GM18499 (cell line): ENCODE measurements around the gene MED4.
"Not testable (repeated sequence)": the region's sequence is repeated elsewhere in the genome, so short reads cannot be mapped to it uniquely, and the experiment has no call there.

Source experiments
- ATAC-seq: cut with Tn5 transposase; IDR thresholded peaks from one replicate; pipeline ENCODE4 v1.9.1; 2021; ENCODE audit warnings: moderate number of reproducible peaks; ENCODE audit not compliant: insufficient read depth, unreplicated experiment

The MED4 gene

GRCh38 chr13:48097793-48098192 lies 2.9 kb upstream of the MED4 start:
- ATAC-seq = no peak

GRCh38 chr13:48096670-48097069 lies 1.8 kb upstream of the MED4 start:
- ATAC-seq = no peak

DNA sequence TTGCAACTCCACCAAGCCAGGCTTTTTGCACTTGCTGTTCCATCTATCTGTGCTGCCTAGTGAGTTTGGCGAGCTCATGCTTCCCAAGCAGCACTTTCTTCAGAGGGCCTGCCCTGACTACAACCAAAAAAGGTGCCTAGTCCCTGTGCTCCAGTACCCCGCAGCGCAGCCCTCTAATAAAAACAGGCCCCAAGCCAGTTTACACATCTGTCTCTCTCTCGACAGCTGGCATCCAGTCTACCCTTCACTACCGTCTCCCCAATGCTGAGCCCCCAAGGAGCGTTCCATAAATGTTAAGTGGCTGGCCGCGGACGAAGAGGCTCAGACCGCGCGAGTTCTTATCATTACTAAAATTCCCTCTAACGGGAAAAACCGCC lies 512 bp downstream of the MED4 start:
- ATAC-seq = no peak

- ATAC-seq = no peak
Measured at GRCh38 chr13:48093588-48093987, 1.3 kb downstream of the MED4 start.

DNA sequence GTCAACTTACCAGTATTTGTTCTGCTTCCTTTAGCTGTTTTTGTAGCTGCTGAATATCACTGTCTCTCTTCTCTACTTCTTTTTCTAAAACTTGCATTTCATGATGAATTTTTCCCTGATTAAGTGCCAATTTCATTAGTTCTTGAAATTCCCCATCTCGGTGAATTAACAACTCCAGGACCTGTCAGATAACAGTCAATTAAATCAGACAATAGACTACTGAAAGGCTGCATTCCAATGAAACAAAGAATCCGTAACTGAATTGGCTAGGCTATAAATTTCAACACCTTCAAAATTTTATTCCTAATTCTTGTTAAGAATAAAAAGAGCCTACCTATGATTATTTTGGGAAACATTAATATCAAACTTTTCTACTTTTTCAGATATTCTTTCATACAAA lies 8.6 kb downstream of the MED4 start:
- no peak for ATAC-seq

GRCh38 chr13:48081739-48082138 lies 13.2 kb downstream of the MED4 start:
- no peak for ATAC-seq

GRCh38 chr13:48078251-48078656 lies 16.6 kb downstream of the MED4 start:
- peak; percentile 96 for ATAC-seq

- no peak for ATAC-seq
Measured at GRCh38 chr13:48074006-48074405, 20.9 kb downstream of the MED4 start.

GRCh38 chr13:48072787-48073186 lies 22.1 kb downstream of the MED4 start:
- ATAC-seq = no peak

DNA sequence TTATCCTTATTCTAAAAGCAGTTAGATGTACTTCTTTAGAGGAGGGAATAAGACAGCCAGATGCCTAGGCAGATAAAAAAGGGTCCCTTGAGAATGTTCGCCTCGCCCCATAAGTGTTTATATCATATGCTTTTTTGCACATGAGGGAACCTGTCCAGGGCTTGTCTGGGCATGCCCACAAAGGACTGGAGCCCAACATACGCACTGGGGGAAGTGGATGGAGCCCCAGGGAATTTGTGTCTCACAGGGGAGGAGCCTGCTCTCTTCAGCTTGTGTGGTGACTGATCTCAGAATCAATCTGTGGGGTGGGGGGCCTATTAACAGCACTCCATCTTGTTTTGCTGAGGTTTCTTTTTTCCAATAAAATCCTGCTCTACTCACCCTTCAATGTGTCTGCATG lies 22.6 kb downstream of the MED4 start:
- ATAC-seq = no peak

- ATAC-seq = no peak
Measured at GRCh38 chr13:48070942-48071341, 24.0 kb downstream of the MED4 start.

DNA sequence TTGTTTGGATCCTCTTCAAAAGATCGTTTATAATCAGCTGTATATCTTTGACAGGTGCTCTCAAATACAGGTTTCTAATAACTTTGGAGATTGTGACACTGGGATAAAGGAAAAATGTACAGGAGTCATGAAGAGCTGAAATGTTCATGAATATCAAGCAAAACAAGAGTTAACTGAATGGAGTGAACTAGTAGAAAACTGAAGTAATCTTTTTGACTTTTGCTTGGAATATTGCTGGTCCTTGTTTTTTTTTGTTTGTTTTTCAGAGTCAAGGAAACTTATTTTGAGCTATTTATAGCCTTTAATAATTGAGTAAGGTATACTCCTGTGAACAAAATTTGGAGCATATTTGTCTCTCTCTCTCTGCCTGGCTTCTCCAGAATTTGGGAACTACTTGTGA lies 25.3 kb downstream of the MED4 start:
- no peak for ATAC-seq

DNA sequence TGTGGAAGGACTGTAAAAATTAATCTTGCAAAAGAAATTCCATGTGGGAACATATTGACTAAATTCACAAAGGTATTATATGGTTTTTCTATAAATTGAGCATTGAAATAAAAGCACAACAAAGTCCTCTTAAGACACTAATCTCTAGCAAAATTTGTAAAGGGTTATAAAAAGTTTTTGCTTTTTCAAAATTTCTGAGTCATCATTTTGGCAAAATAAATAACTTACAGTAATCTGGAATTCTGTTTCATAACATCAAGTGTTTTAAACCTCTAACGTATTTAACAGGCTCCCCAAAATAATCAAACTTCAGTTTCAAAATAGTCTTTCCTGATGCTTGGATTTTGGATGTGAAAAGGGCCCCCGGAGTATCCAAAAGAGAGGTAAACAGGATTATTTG lies 26.0 kb downstream of the MED4 start:
- no peak for ATAC-seq

DNA sequence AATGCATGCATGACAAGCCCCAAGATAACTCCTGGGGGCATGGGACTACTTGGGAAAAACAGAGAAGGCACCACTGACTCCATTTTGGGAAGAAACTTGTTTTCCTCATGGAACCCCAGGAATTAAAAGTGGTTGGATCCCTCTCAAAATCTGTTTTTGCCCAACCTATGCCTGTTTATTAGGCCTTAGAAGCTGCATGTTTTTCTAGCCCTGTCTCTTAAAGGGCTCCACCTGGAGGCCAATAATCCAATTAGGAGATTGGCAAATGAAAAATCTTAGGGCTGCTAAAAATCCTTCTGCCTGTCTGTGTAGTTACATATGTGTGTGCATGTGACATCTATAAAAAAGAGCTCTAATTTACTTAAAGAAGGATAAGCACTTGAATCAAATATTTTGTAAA lies 26.9 kb downstream of the MED4 start:
- ATAC-seq = no peak

GRCh38 chr13:48066310-48066989 lies 28.5 kb downstream of the MED4 start:
- ATAC-seq = no peak

DNA sequence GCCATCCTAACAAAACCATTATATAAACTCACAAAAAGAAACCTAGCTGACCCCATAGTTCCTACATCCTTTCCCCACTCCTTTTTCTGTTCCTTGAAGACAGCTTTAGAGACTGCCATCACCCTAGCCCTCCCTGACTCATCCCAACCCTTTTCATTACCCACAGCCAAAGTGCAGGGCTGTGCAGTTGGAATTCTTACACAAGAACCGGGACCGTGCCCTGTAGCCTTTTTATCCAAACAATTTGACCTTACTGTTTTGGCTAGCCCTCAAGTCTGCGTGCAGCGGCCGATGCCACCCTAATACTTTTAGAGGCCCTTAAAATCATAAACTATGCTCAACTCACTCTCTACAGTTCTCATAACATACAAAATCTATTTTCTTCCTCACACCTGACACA lies 35.0 kb downstream of the MED4 start:
- not testable (repeated sequence) for ATAC-seq

DNA sequence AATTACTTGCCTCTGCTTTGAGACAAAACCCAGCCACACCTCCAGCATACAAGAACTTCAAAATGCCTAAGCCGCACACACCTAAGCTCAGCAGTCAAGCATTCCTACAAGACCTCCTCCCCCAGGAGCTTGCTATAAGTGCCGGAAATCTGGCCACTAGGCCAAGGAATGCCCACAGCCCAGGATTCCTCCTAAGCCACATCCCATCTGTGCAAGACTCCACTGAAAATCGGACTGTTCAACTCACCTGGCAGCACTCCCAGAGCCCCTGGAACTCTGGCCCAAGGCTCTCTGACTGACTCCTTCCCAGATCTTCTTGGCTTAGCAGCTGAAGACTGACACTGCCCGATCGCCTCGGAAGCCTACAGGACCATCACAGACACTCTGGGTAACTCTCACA lies 36.4 kb downstream of the MED4 start:
- not testable (repeated sequence) for ATAC-seq

- ATAC-seq = no peak
Measured at GRCh38 chr13:48055712-48056111, 39.2 kb downstream of the MED4 start.

GRCh38 chr13:48054601-48055000 lies 40.3 kb downstream of the MED4 start:
- no peak for ATAC-seq

GRCh38 chr13:48050550-48050949 lies 44.4 kb downstream of the MED4 start:
- ATAC-seq = no peak

- ATAC-seq = no peak
Measured at GRCh38 chr13:48043789-48044503, 51.0 kb downstream of the MED4 start.

DNA sequence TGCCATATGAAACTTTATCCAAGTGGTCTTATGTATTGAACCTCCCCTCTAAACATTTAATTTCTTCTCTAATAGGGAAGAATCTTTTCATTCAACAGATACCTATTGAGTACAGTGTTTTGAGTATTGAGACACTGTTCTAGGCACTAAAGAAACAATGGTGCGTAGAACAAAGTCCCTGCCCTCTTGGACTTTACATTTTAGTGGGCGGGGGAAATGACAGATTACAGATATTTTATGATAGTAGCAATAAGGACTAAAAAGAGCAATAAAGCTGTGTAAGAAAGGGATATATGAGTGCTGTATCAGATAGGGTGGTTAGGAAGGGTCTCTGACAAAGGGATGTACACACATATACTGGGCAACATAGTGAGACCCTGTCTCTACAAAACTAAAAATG lies 52.0 kb downstream of the MED4 start:
- no peak for ATAC-seq
